NCI-H1694 treated with DMSO at 0.1 percent for 48 hours (cell line): Measurements from ENCODE around the gene SOX11.

ENCODE experiments used
- DNase-seq: peaks from one replicate; lab custom pipeline; 2025; lab: John Stamatoyannopoulos, UW

SOX11 gene

GRCh38 chr2:5692561-5693286 is 540 bp downstream of the SOX11 start:
- peak; percentile 50 for DNase-seq

DNA sequence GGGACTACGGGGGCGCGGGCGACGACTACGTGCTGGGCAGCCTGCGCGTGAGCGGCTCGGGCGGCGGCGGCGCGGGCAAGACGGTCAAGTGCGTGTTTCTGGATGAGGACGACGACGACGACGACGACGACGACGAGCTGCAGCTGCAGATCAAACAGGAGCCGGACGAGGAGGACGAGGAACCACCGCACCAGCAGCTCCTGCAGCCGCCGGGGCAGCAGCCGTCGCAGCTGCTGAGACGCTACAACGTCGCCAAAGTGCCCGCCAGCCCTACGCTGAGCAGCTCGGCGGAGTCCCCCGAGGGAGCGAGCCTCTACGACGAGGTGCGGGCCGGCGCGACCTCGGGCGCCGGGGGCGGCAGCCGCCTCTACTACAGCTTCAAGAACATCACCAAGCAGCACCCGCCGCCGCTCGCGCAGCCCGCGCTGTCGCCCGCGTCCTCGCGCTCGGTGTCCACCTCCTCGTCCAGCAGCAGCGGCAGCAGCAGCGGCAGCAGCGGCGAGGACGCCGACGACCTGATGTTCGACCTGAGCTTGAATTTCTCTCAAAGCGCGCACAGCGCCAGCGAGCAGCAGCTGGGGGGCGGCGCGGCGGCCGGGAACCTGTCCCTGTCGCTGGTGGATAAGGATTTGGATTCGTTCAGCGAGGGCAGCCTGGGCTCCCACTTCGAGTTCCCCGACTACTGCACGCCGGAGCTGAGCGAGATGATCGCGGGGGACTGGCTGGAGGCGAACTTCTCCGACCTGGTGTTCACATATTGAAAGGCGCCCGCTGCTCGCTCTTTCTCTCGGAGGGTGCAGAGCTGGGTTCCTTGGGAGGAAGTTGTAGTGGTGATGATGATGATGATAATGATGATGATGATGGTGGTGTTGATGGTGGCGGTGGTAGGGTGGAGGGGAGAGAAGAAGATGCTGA is 1.4 kb downstream of the SOX11 start:
- DNase-seq = peak; percentile 56

DNA sequence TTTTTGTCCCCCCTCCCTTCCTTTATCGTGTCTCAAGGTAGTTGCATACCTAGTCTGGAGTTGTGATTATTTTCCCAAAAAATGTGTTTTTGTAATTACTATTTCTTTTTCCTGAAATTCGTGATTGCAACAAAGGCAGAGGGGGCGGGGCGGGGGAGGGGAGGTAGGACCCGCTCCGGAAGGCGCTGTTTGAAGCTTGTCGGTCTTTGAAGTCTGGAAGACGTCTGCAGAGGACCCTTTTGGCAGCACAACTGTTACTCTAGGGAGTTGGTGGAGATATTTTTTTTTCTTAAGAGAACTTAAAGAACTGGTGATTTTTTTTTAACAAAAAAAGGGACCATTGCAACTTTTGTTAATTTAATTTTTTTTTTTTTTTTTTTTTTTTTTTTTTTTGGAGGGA is 2.1 kb downstream of the SOX11 start:
- peak; percentile 36 for DNase-seq

DNA sequence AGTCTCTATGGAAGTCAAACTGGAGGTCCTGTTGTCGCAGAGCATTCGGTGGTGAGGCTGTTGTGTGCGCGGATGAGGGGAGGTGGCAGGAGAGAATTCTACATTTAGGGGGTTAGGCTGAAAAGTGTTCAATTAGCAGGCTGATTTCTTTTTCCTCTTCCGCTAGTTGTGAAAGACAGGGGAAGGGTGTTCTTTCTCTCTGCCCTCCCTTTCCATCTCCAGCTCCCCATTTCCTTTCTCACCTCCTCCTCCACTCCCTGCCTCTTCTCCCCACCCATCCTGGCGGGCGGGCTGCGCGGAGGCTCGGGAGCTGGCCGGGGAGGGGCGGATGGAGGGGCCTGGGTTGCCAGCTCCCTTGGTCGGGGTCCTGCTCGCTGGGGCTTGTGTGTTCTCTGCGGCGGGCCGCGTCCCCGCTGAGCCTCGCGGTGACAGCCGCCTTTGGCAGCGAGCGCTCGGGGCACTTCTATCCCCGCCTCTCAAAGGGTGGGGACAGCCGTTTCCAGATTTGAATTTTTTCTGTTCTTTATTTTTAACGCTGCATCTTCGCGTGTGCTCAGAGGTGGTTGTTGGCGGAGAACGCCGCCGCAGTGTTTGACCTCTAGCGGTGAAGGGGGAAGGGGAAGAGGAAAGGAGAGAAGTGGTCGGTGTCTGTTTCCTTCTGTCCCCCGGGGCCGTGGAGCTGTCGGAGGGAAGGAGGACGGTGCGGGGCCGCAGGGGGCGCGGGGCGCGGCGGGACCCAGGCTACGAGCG is 3.6 kb downstream of the SOX11 start:
- peak; percentile 58 for DNase-seq

DNA sequence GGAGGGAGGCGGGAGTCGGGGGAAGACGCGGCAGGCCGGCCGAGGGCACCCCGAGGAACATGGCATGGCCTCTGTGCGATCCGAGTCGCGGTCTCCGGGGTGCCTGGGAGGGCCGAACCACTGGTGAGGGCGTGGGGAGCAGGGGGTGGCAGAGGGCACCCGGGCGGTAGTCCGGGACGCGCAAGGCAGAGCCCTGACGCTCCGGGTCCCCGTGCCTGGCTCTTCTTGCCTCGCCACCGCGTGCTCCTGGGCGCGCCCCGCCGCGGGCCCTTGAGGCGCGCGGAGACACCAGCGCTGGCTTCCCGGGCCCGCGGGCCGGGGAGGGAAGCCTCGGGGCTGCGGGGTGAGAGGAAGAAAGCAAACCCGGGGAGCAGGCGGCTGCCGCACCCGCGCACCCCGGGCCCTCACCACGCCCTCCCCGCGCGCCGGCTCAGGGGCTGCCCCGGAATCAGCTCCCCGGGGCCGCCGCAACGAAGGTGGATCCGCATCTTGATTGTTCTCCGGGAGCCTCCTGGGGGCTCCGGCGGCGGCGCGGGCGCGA is 4.3 kb downstream of the SOX11 start:
- DNase-seq = peak; percentile 42

- peak; percentile 62 for DNase-seq
Observed at GRCh38 chr2:5696945-5697521, 4.8 kb downstream of the SOX11 start.

DNA sequence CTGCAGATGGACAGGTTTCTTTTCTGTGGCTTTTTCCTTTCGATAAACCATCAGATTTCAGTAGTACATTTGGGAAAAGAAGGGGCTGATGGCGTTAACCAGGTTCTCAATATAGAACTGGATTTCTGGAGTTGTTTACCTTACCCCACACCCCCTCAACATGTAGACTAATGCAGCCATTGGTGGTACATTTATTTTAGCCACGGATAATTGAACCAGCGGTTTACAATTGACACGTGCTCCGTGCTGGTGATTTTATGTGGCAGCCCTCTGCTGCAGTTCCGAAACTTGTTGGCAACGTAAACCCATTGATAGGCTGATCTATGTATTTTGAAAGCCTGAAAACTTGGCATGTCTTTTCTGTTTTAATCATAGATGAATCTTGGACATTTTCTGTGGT is 5.4 kb downstream of the SOX11 start:
- peak; percentile 54 for DNase-seq

DNA sequence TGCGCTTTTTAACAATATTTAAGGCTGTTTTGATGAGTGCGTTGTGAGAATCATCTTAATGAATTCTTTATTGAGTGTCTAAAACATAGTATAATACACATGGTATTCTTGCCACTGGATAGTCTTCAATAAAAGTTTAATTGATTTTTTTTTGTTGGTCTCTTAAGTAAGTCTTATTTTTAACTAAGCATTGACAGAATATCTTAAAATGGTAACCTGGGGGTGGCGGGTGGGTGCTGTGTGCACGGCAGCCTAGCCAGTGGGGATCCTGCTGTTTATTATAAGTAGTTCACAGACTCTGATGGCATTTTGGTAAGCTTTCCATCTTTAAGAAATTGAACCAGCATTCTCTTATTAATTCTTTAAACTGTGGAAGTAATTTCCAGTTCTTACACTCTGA is 6.0 kb downstream of the SOX11 start:
- DNase-seq = no peak

- no peak for DNase-seq
Observed at GRCh38 chr2:5699963-5700362, 7.8 kb downstream of the SOX11 start.

- no peak for DNase-seq
Observed at GRCh38 chr2:5700551-5700950, 8.4 kb downstream of the SOX11 start.

GRCh38 chr2:5701266-5701665 is 9.1 kb downstream of the SOX11 start:
- DNase-seq = no peak

GRCh38 chr2:5703166-5703565 is 11.0 kb downstream of the SOX11 start:
- DNase-seq = no peak

GRCh38 chr2:5705490-5705889 is 13.3 kb downstream of the SOX11 start:
- no peak for DNase-seq

DNA sequence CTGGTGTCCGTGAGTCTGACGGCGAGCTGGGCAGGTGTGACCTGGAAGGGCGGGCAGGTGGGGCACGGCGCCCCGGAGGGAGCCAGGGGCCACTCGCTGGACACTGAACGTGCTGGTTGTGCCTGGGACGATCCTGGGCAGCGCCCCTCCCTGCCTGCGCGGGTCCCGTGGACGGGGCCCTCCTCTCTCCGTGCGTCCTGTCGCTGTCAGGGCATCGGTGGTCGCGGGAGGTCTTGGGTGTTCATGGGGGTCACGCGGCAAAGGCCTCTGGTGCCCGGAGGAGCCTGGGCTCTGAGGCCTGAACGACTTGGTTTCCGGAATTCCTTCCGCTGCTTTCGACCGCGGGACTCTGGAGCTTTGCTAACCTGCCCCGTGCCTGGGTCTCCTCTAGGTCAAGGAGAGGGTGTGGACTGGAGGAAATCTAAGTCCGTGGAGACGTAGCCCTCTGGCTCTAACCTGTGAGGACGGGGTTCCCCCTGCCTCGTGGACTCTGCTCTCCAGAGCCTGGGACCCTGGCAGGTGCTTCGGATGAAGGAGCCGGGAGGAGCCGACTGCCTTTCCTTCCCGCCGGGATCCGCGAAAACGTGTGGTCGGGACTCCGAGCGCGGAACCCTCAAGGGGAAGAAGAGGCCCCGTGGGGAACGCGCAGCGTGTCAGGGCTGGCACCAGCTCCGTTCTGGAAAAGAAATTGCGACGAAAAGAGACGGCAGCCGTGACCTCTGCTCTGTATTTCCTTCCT is 14.7 kb downstream of the SOX11 start:
- no peak for DNase-seq

GRCh38 chr2:5710615-5711014 is 18.4 kb downstream of the SOX11 start:
- DNase-seq = no peak

- no peak for DNase-seq
Observed at GRCh38 chr2:5713101-5713500, 20.9 kb downstream of the SOX11 start.

- DNase-seq = no peak
Observed at GRCh38 chr2:5719629-5720334, 27.6 kb downstream of the SOX11 start.

DNA sequence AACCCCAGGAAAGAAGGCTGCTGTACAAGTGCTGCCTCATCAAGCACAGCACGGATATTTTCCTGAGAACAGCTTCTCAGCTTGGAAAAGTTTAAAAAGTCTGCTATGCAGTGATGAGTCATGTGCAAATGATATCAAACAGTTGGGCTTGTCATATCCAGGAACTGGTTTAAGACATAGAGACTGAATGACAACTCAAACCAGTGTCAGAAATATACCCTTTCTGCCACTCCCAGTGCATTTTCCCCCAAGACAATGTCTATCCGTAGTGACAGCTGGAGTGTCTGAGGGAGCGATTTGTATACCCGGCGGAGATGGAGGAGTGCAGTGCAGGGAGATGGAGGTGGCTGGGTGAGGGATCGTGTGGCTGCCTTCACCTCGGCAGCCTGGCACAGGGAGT is 28.2 kb downstream of the SOX11 start:
- no peak for DNase-seq

DNA sequence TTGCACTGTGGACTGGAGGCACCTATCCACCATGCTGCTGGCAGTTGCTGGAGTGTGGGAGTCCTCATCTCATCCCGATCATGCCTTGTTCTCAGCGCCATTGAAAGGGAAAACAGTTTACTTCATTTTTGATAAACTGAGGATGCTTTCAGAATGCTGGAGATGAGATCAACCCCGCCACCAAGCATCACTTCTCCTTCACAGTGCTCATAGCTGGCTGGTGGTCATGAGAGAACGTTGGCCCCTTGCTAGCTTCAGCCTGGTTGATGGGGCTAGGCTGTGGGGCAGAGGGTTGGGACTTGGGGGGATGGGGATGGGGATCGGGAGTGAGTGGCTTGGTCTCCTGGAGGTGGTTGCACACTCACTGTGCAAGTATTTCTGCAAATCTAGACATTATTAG is 30.1 kb downstream of the SOX11 start:
- no peak for DNase-seq
